Endothelial cell (in vitro differentiated cells): ENCODE data around the gene RBMS3. TPM values are rescaled to one million over a fixed set of nuclear protein-coding genes. Genes with fewer than 3 reads are reported as not detected.

Experiments used
- DNase-seq: peaks from one replicate; pipeline ENCODE4 v3.0.0; 2021; ENCODE audit warnings: low spot score
- H3K27ac Mint-ChIP-seq: one replicate; pipeline ENCODE4 v1.8.0; 2021; ENCODE audit warnings: mixed read lengths, inconsistent platforms; ENCODE audit not compliant: unreplicated experiment
- H3K27me3 Mint-ChIP-seq: one replicate; pipeline ENCODE4 v1.8.0; 2021; ENCODE audit warnings: mild to moderate bottlenecking, moderate library complexity, mixed read lengths, inconsistent platforms; ENCODE audit not compliant: unreplicated experiment
- H3K36me3 Mint-ChIP-seq: one replicate; pipeline ENCODE4 v1.8.0; 2021; ENCODE audit warnings: mild to moderate bottlenecking, low read depth, mixed read lengths, inconsistent platforms; ENCODE audit not compliant: unreplicated experiment
- H3K4me1 Mint-ChIP-seq: one replicate; pipeline ENCODE4 v1.8.0; 2021; ENCODE audit warnings: mild to moderate bottlenecking, mixed read lengths, inconsistent platforms; ENCODE audit not compliant: unreplicated experiment
- H3K4me3 Mint-ChIP-seq: one replicate; pipeline ENCODE4 v1.8.0; 2021; ENCODE audit warnings: mild to moderate bottlenecking, mixed read lengths, inconsistent platforms; ENCODE audit not compliant: unreplicated experiment
- H3K9me3 Mint-ChIP-seq: one replicate; pipeline ENCODE4 v1.8.0; 2021; ENCODE audit warnings: mixed read lengths, inconsistent platforms; ENCODE audit not compliant: unreplicated experiment
- CTCF ChIP-seq: fragments of 200-600 bp; sonication (generic); IDR thresholded peaks from one replicate; pipeline ENCODE4 v1.5.0; 2021; ENCODE audit warnings: antibody characterized with exemption; ENCODE audit not compliant: unreplicated experiment
- total RNA-seq: library from RNA; stranded (reverse); fragmentation: NEBNext Ultra II Directional; extraction: Animal tissue kit (Norgen Biotek cat#: 25700); gene quantifications from one replicate; pipeline ENCODE4 v1.2.1, GENCODE V29; 2021; ENCODE audit not compliant: unreplicated experiment

RBMS3 gene
- total RNA-seq, 1 donor from 2014 or later: 30.9 TPM

- Mint-ChIP-seq H3K4me1 (no peaks in the 10 kb centered on the region), H3K27me3 (no peaks in the 10 kb centered on the region), H3K27ac (no peak overlapping the region), H3K9me3 (no peaks in the 10 kb centered on the region), H3K36me3 (no peaks in the 10 kb centered on the region), H3K4me3 (no peak overlapping the region)
- DNase-seq: no peak
- TF ChIP-seq CTCF: no peak
Measured at GRCh38 chr3:29850641-29851040, 569.8 kb downstream of the RBMS3 start.

- Mint-ChIP-seq H3K4me3 (no peak overlapping the region), H3K27ac (no peak overlapping the region), H3K9me3 (no peaks in the 10 kb centered on the region), H3K27me3 (no peaks in the 10 kb centered on the region), H3K4me1 (no peaks in the 10 kb centered on the region), H3K36me3 (no peaks in the 10 kb centered on the region)
- TF ChIP-seq CTCF: no peak
- DNase-seq: no peak
Measured at GRCh38 chr3:29852767-29853166, 571.9 kb downstream of the RBMS3 start.

- H3K36me3 Mint-ChIP-seq: no peaks in the 10 kb centered on the region
- H3K9me3 Mint-ChIP-seq: no peaks in the 10 kb centered on the region
- no peak for TF ChIP-seq CTCF
- H3K27me3 Mint-ChIP-seq: no peaks in the 10 kb centered on the region
- no peaks in the 10 kb centered on the region for H3K4me1 Mint-ChIP-seq
- no peak for DNase-seq
- H3K4me3 Mint-ChIP-seq: no peak overlapping the region
- H3K27ac Mint-ChIP-seq: no peak overlapping the region
Measured at GRCh38 chr3:29853841-29854397, 573.0 kb downstream of the RBMS3 start.

- no peak for DNase-seq
- no peaks in the 10 kb centered on the region for H3K9me3 Mint-ChIP-seq
- H3K4me1 Mint-ChIP-seq: no peaks in the 10 kb centered on the region
- no peaks in the 10 kb centered on the region for H3K36me3 Mint-ChIP-seq
- no peaks in the 10 kb centered on the region for H3K27me3 Mint-ChIP-seq
- no peak for TF ChIP-seq CTCF
- no peak overlapping the region for H3K27ac Mint-ChIP-seq
- H3K4me3 Mint-ChIP-seq: no peak overlapping the region
Measured at GRCh38 chr3:29854821-29855220, 574.0 kb downstream of the RBMS3 start.

GRCh38 chr3:29859726-29860270 is 578.9 kb downstream of the RBMS3 start:
- no peaks in the 10 kb centered on the region for H3K36me3 Mint-ChIP-seq
- no peaks in the 10 kb centered on the region for H3K27me3 Mint-ChIP-seq
- no peak for DNase-seq
- no peak overlapping the region for H3K27ac Mint-ChIP-seq
- no peaks in the 10 kb centered on the region for H3K4me1 Mint-ChIP-seq
- H3K4me3 Mint-ChIP-seq: no peak overlapping the region
- H3K9me3 Mint-ChIP-seq: peaks cover 5% of the 10 kb centered on the region
- TF ChIP-seq CTCF: no peak
